ENCODE data around the gene CASP8AP2. TPM values are rescaled to one million over a fixed set of nuclear protein-coding genes. Genes with fewer than 3 reads are reported as not detected.

The CASP8AP2 gene
- total and polyA plus RNA-seq, 9 of the 15 experiments (the other 6 are each of a cell fraction or from before 2014, with no cell fraction given): 10.6 to 30.0 (median 19.1) TPM

GRCh38 chr6:89830170-89830809 lies 610 bp downstream of the CASP8AP2 start:
- peaks cover 37% of the 10 kb centered on the region for H3K79me2 ChIP-seq (ENCODE audit: control insufficient read depth, insufficient read depth, low read length)
- ChIA-PET POLR2A (interaction anchor here (1.5 to 3.9 kb wide), 2 partner anchors 10 kb away, joined by 3 to 43 read pairs; partner anchors contain the start of gene MDN1), CTCF (ENCODE audit: low intra/inter-chr PET ratio) (no interaction called here)
- in situ Hi-C loops (cut with MboI) (no loop called here), intact Hi-C loops (cut with micrococcal nuclease) (no loop called here)
- WGBS (ENCODE audit: insufficient coverage, low coverage, missing lambda C conversion rate): 0% methylated on average over 15 of the region's 15 CpGs
- H3K9me3 ChIP-seq (replicated peaks; ENCODE audit: control insufficient read depth, insufficient read depth, low read depth, low read length): no peaks in the 10 kb centered on the region
- H3K4me3 ChIP-seq: peak overlapping the region; percentile 73
- H3K4me2 ChIP-seq (ENCODE audit: insufficient read depth, low read length): peak overlapping the region; percentile 93
- DNase-seq (ENCODE audit: extremely low read depth in 1 of 4, low spot score in 3 of 4) (peak in 2 of 4 experiments; percentile 27 to 34), FAIRE-seq (no peak), ATAC-seq (no peak)
- H3K4me1 ChIP-seq (replicated peaks in 1 of 2; ENCODE audit: control insufficient read depth in 2 of 2, insufficient read depth in 2 of 2, low read length in 2 of 2): peaks cover 0 to 17% of the 10 kb centered on the region in 2 experiments; a peak in 3 of 5 replicates
- H3K9me1 ChIP-seq (ENCODE audit: control insufficient read depth, insufficient read depth, low read length): no peaks in the 10 kb centered on the region
- H3K36me3 ChIP-seq (ENCODE audit: control insufficient read depth, insufficient read depth, low read length): peaks cover 27% of the 10 kb centered on the region
- H4K20me1 ChIP-seq (replicated peaks; ENCODE audit: control insufficient read depth, insufficient read depth, low read length): no peaks in the 10 kb centered on the region
- H3K27ac ChIP-seq (ENCODE audit: extremely low read depth, low read depth, low read length): peak overlapping the region; percentile 86
- H3K9ac ChIP-seq (ENCODE audit: insufficient read depth in 1 of 2, low read depth in 2 of 2, low read length in 2 of 2): peak overlapping the region; percentile 90 to 100
- BruUV-seq (replicated peaks): TSS peak; percentile 62
- H3K27me3 ChIP-seq (ENCODE audit: control insufficient read depth in 2 of 2, insufficient read depth in 2 of 2, low read length in 2 of 2): no peaks in the 10 kb centered on the region
- H2AFZ ChIP-seq (ENCODE audit: low read depth, low read length): peak overlapping the region; percentile 95
- TF ChIP-seq ZNF24 (IDR thresholded peaks at IDR 0.05) (no peak), ARID4B (CRISPR knock-in tag; IDR thresholded peaks at IDR 0.05) (0 out of 2 replicates have a peak, but pooled peaks have one; percentile 10), POLR2G (IDR thresholded peaks at IDR 0.05; ENCODE audit: low read depth, low read length) (0 out of 2 replicates have a peak, but pooled peaks have one; percentile 11), ZKSCAN1 (IDR thresholded peaks at IDR 0.05; ENCODE audit: low read depth, low read length) (peak; percentile 96), JUND (IDR thresholded peaks at IDR 0.05; ENCODE audit: borderline replicate concordance, low read depth, low read length) (0 out of 2 replicates have a peak, but pooled peaks have one; percentile 6), JUND (tag; IDR thresholded peaks at IDR 0.05; ENCODE audit: borderline replicate concordance, low read depth, low read length) (no peak), ZFX (CRISPR knock-in tag; IDR thresholded peaks at IDR 0.05) (peak; percentile 42; the same call in 1 of the 2 replicates), CREB1 (IDR thresholded peaks at IDR 0.05) (peak; percentile 2; the same call in 1 of the 2 replicates), CREB1 (CRISPR knock-in tag; IDR thresholded peaks at IDR 0.05) (no peak), ZNF583 (CRISPR knock-in tag; IDR thresholded peaks at IDR 0.05) (no peak), POLR2B (IDR thresholded peaks at IDR 0.05; ENCODE audit: low read depth, partially characterized antibody) (no peak), ZNF512 (tag; IDR thresholded peaks at IDR 0.05) (no peak), KAT7 (CRISPR knock-in tag; IDR thresholded peaks at IDR 0.05; ENCODE audit: borderline replicate concordance) (no peak), PRMT5 (CRISPR knock-in tag; IDR thresholded peaks at IDR 0.05) (no peak)

All from K562 (cell line).